Tibial artery (tissue), 4 donors: ENCODE data around the gene LETM1.

Source experiments
- DNase-seq, 2 donors: peaks; one replicate each; pipeline ENCODE4 v3.0.0-alpha.2; 2019
- H3K27ac ChIP-seq, 2 donors: fragments of 200-600 bp; sonication (generic) in 1 of 2; 1 replicate in 1 of 2; 2 replicates in 1 of 2; pipeline ENCODE4 v1.5.1; 2018 to 2019; ENCODE audit warnings: mild to moderate bottlenecking in 1 of 2
- H3K27me3 ChIP-seq, 2 donors: fragments of 200-600 bp; sonication (generic) in 1 of 2; one replicate each; pipeline versions ENCODE4 v1.5.1 to v1.6.0; 2016 to 2019
- H3K36me3 ChIP-seq, 3 donors: fragments of 200-600 bp; sonication (generic) in 2 of 3; one replicate each; pipeline ENCODE4 v1.5.1; 2016 to 2019; ENCODE audit warnings: mild to moderate bottlenecking in 2 of 3
- H3K4me1 ChIP-seq, 4 donors: fragments of 200-600 bp; sonication (generic) in 2 of 4; 1 replicate in 3 of 4; 2 replicates in 1 of 4; pipeline ENCODE4 v1.5.1; 2016 to 2019
- H3K4me3 ChIP-seq, 2 donors: fragments of 200-600 bp; sonication (generic) in 1 of 2; 1 replicate in 1 of 2; 2 replicates in 1 of 2; pipeline ENCODE4 v1.5.1; 2018 to 2019; ENCODE audit warnings: mild to moderate bottlenecking in 2 of 2
- H3K9me3 ChIP-seq, 3 donors: fragments of 200-600 bp; sonication (generic) in 1 of 3; one replicate each; pipeline ENCODE4 v1.5.1; 2016 to 2019
- intact Hi-C: fragments of 100-400 bp; cut with DNase I; formaldehyde crosslinking; loops from one replicate; pipeline ENCODE4 v1.15.0; 2023; ENCODE audit warnings: low total_unique reads
- TF ChIP-seq, protein P1 (sequence below), 2 experiments: fragments of 200-600 bp in 1 of 2; fragments of 450-650 bp in 1 of 2; IDR thresholded peaks; one replicate each; pipeline ENCODE4 v1.5.1; 2017 to 2019; ENCODE audit warnings: antibody characterized with exemption in 2 of 2, mild to moderate bottlenecking in 1 of 2, moderate library complexity in 1 of 2

The LETM1 gene

DNA sequence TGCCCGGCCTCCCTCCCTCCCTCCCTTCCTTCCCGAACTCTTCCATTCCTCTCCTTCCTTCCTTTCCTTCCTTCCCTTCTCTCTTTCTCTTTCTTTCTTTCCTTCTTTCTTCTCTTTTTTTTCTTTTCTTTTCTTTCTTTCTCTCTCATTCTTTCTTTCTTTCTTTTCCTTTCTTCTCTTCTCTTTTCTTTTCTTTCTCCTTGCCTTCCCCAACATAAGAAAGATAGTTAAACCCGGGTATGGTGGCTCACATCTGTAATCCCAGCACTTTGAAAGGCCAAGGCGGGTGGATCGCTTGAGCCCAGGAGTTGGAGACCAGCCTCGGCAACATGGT, 40.7 kb upstream of the LETM1 start:
- intact Hi-C loops, result loop anchor here (5.0 kb wide), 1 partner anchor 149 kb away; no protein-coding TSS in a partner anchor
- peaks cover 0 to 11% (median 11%) of the 10 kb centered on the region in 3 donors for H3K36me3 ChIP-seq
- H3K27me3 ChIP-seq, result no peaks in the 10 kb centered on the region
- TF ChIP-seq, protein P1, sequence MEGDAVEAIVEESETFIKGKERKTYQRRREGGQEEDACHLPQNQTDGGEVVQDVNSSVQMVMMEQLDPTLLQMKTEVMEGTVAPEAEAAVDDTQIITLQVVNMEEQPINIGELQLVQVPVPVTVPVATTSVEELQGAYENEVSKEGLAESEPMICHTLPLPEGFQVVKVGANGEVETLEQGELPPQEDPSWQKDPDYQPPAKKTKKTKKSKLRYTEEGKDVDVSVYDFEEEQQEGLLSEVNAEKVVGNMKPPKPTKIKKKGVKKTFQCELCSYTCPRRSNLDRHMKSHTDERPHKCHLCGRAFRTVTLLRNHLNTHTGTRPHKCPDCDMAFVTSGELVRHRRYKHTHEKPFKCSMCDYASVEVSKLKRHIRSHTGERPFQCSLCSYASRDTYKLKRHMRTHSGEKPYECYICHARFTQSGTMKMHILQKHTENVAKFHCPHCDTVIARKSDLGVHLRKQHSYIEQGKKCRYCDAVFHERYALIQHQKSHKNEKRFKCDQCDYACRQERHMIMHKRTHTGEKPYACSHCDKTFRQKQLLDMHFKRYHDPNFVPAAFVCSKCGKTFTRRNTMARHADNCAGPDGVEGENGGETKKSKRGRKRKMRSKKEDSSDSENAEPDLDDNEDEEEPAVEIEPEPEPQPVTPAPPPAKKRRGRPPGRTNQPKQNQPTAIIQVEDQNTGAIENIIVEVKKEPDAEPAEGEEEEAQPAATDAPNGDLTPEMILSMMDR (IDR thresholded peaks at IDR 0.05), result no peak
- no peak for DNase-seq
- H3K4me3 ChIP-seq, result no peak overlapping the region
- no peak overlapping the region for H3K27ac ChIP-seq
- no peaks in the 10 kb centered on the region for H3K9me3 ChIP-seq
- H3K4me1 ChIP-seq, result peaks cover 0 to 9% (median 0%) of the 10 kb centered on the region in 4 donors

DNA sequence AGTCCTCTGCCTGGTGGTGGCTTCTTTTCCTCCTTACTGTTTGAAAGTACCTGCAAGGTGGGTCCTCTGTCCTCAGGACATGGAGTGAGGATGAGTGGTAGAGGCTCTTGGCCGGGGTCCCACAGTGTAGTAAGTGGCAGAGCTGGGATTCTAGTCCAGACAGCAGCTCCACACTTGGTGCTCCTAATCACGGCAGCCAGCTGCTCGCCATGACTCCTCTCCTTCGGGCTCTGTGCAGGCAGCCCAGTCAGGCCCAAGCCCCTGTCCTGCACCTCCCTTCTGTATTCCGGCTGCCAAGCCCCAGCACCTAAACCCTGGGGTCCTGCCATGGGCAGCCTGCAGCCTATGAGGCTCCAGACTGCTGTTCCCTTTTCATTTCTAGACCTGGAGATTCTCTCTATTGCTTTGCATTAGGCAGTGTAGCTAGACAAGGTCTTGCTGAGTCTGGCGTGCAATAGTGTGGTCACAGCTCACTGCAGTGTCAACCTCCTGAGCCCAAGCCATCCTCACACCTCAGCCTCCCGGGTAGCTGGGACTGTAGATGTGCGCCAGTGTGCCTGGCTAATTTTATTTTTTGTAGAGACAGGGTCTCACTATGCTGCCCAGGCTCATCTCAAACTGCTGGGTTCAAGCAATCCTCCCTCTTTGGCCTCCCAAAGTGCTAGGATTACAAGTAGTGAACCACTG, 40.2 kb upstream of the LETM1 start:
- H3K36me3 ChIP-seq, result peaks cover 0 to 6% (median 6%) of the 10 kb centered on the region in 3 donors
- H3K9me3 ChIP-seq, result no peaks in the 10 kb centered on the region
- no peak overlapping the region for H3K4me3 ChIP-seq
- peaks cover 0 to 9% (median 0%) of the 10 kb centered on the region in 4 donors for H3K4me1 ChIP-seq
- intact Hi-C loops, result loop anchor here (5.0 kb wide), 1 partner anchor 149 kb away; no protein-coding TSS in a partner anchor
- TF ChIP-seq, protein P1 (IDR thresholded peaks at IDR 0.05), result no peak
- DNase-seq, result no peak
- no peaks in the 10 kb centered on the region for H3K27me3 ChIP-seq
- no peak overlapping the region for H3K27ac ChIP-seq

GRCh38 chr4:1890979-1891570, 35.1 kb upstream of the LETM1 start:
- TF ChIP-seq, protein P1 (IDR thresholded peaks at IDR 0.05), result no peak
- DNase-seq, result no peak
- Histone ChIP-seq H3K4me3 (no peak overlapping the region), H3K36me3 (no peaks in the 10 kb centered on the region), H3K4me1 (no peaks in the 10 kb centered on the region), H3K9me3 (no peaks in the 10 kb centered on the region), H3K27me3 (no peaks in the 10 kb centered on the region), H3K27ac (no peak overlapping the region)
- intact Hi-C loops, result no loop called here

DNA sequence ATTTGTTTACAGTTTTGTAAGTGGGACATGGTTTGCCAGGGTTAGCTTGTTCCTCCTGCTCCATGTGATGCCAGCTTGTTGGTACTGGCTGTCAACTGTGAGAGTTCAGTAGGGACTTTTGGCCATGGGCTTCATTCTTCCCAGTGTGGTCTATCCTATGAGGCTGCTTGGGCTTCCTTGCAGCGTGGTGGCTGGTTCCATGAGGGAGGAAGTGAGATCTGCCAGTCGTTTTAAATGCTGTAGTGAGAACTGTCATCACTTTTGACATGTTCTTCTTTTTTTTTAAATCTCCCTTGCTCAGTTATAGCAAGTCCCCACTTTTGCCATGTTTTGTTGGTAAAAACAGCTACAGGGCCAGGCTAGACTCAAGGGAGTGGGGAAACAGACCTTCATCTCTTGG, 31.1 kb upstream of the LETM1 start:
- Histone ChIP-seq H3K36me3 (no peaks in the 10 kb centered on the region), H3K9me3 (no peaks in the 10 kb centered on the region), H3K27ac (no peak overlapping the region), H3K27me3 (no peaks in the 10 kb centered on the region), H3K4me3 (no peak overlapping the region), H3K4me1 (no peaks in the 10 kb centered on the region)
- intact Hi-C loops, result no loop called here
- no peak for DNase-seq
- TF ChIP-seq, protein P1 (IDR thresholded peaks at IDR 0.05), result no peak

- Histone ChIP-seq H3K27me3 (no peaks in the 10 kb centered on the region), H3K4me1 (no peaks in the 10 kb centered on the region), H3K9me3 (no peaks in the 10 kb centered on the region), H3K27ac (no peak overlapping the region), H3K36me3 (no peaks in the 10 kb centered on the region), H3K4me3 (no peak overlapping the region)
- TF ChIP-seq, protein P1 (IDR thresholded peaks at IDR 0.05), result no peak
- no peak for DNase-seq
- intact Hi-C loops, result no loop called here
Measured at GRCh38 chr4:1885414-1885813, 29.5 kb upstream of the LETM1 start.
